Thymus (tissue), 2 donors: Measurements from ENCODE around the gene SOWAHB. TPM values are rescaled to one million over a fixed set of nuclear protein-coding genes. Genes with fewer than 3 reads are reported as not detected.

Experiments used
- polyA plus RNA-seq: library from polyadenylated mRNA; stranded (reverse); fragments of 200-250 nt; gene quantifications from one replicate; pipeline ENCODE4 v1.2.3, GENCODE V29; 2013
- total RNA-seq: library from RNA; stranded (reverse); fragments of 120-200 nt; gene quantifications from one replicate; pipeline ENCODE4 v1.2.4, GENCODE V29; 2013
- donor health status: healthy.

Gene SOWAHB
- total and polyA plus RNA-seq, 2 donors, result 0.24 to 0.37 TPM

Other genes with a start within 250 kb of the SOWAHB start
- 26.9 TPM for gene SEPTIN11, start 51.6 kb upstream of the SOWAHB start, total RNA-seq
- 21.6 TPM for gene SEPTIN11, start 51.6 kb upstream of the SOWAHB start, polyA plus RNA-seq
- gene CCNI, start 177.8 kb upstream of the SOWAHB start, total RNA-seq, result 112 TPM
- 223 TPM for gene CCNI, start 177.8 kb upstream of the SOWAHB start, polyA plus RNA-seq